HG03159 (cell line): ENCODE data around the gene CAMKMT.
A peak's percentile ranks its signal among the peaks of the same experiment; 100 is the strongest.
"Not testable (repeated sequence)": the region's sequence is repeated elsewhere in the genome, so short reads cannot be mapped to it uniquely, and the experiment has no call there.

Experiments used
- ATAC-seq: cut with Tn5 transposase; IDR thresholded peaks from one replicate; pipeline ENCODE4 v1.9.1; 2021; ENCODE audit warnings: mild to moderate bottlenecking, moderate library complexity; ENCODE audit not compliant: unreplicated experiment

CAMKMT gene

DNA sequence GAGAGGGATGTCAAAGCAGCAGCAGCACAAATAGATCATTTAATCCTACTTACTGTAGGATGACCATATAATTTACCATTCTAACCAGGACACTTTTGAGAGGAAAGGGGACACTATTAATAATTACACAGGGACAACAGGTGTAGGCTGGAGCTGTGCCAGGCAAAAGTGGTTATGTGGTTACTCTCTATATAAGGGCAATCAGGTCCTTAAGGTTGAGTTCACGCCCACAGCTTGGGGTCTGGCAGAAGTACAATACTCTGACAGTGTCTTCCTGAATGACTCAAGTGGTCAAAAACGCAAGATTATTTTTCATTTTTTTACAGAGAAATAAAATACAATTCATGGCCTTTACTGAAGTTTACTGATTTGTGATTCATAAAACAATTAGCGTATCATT, 3.2 kb upstream of the CAMKMT start:
- ATAC-seq: peak; percentile 38

DNA sequence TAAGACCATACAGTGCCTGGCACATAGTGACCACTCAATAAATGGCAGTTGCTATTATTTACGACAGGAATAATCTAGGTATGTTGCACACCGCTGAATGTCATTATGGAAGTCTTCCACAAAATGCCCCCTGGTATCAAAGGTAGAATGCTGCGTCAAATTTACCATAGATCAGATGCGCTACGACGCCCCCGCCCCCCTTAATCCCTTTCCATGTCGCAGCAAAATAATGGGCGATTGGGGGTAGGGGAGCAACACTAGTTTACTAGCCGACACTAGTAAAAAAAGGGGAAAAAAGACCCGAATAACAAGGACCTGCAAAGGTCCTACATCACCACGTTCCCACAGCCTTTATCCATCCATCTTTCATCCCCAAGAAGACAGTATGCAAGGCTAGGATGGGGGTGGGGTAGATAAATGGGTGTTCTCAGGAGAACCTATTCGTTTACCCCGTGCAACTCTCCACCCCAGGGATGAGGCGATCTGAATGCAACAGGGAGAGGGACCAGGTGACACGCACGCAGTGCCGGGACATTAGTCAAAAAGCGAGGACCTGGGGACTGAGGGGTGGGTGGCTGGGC, 908 bp upstream of the CAMKMT start:
- ATAC-seq: no peak

- peak; percentile 20 for ATAC-seq
Observed at GRCh38 chr2:44362207-44363015, 664 bp downstream of the CAMKMT start.

- no peak for ATAC-seq
Observed at GRCh38 chr2:44364604-44365003, 2.9 kb downstream of the CAMKMT start.

- ATAC-seq: no peak
Observed at GRCh38 chr2:44367591-44367990, 5.8 kb downstream of the CAMKMT start.

- no peak for ATAC-seq
Observed at GRCh38 chr2:44369392-44369791, 7.6 kb downstream of the CAMKMT start.

GRCh38 chr2:44371445-44371844, 9.7 kb downstream of the CAMKMT start:
- no peak for ATAC-seq

DNA sequence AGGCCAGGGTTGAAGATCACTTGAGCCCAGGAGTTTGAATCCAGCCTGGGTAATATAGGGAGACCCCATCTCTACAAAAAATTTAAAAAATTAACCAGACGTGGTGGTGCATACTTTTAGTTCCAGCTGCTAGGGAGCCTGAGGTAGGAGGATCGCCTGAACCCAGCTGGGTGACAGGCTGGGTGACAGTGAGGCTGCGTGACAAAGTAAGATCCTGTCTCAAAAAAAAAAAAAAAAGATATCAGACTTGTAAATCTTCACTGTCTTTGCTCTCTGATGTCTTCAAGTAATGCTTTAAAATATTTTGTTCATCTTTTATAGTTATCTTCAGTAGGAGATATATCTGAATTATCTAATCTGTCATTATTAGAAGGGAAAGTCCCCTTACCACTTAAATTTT, 10.5 kb downstream of the CAMKMT start:
- no peak for ATAC-seq

GRCh38 chr2:44377486-44377885, 15.7 kb downstream of the CAMKMT start:
- ATAC-seq: no peak

GRCh38 chr2:44385226-44385625, 23.5 kb downstream of the CAMKMT start:
- ATAC-seq: not testable (repeated sequence)

- no peak for ATAC-seq
Observed at GRCh38 chr2:44388877-44389276, 27.1 kb downstream of the CAMKMT start.

GRCh38 chr2:44389895-44390294, 28.1 kb downstream of the CAMKMT start:
- ATAC-seq: no peak

DNA sequence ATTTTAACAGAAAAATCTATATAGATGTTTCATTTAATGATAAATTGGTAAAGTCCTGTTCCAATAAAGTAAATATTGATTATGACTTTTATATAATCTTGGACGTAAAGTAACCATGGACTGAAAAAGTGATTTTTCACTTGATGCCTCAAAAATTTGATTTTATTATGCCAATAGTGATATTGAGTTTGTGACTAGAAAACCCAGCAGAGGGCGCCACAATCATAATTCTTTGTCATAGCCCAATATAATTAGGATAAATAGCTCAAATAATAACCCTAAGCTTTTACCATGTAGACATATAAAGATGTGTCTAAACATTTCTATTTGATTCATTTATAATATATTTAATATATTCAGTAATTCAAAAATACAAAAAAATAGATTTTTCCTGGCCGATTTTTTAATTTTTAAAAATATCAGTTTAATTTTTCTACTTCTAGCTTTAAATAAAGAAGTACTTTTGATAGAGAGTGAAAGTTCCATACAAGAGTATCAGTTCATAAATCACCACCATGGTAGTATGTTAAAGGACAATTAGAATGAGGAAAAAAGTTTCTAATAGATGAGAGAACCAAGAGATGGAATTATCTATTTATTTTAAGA, 30.7 kb downstream of the CAMKMT start:
- no peak for ATAC-seq

DNA sequence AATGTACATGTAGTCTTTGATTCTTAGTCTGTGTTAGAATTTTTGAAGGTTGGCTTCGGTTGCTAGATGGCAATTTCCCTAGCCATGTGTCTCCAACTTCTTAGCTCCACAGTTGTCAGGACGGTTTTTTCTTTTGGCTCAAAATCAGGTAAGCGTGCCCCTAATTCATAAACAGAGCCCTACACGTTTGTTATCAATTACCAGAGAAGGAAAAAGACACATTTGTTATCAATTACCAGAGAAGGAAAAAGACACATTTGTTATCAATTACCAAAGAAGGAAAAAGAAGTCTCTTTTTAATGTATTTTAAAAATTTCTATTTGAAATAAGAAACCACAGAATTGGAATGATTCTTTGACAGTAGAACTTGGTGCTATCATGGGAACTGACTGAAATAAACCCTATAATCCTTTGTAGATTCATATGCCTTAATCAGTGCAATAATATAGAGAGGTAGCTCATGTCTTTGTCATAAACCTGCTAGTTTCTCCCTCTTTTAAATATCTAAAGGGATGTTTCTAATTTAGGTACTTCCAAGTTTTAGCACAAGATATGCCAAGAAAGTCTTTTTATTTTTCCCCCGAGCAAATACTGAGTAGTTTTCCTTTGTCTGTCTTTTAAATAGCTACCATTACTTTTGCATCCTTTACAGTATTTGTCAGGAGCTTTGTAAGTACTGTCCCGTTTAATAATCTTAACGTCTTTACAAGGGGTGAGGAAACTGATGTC, 35.9 kb downstream of the CAMKMT start:
- no peak for ATAC-seq

DNA sequence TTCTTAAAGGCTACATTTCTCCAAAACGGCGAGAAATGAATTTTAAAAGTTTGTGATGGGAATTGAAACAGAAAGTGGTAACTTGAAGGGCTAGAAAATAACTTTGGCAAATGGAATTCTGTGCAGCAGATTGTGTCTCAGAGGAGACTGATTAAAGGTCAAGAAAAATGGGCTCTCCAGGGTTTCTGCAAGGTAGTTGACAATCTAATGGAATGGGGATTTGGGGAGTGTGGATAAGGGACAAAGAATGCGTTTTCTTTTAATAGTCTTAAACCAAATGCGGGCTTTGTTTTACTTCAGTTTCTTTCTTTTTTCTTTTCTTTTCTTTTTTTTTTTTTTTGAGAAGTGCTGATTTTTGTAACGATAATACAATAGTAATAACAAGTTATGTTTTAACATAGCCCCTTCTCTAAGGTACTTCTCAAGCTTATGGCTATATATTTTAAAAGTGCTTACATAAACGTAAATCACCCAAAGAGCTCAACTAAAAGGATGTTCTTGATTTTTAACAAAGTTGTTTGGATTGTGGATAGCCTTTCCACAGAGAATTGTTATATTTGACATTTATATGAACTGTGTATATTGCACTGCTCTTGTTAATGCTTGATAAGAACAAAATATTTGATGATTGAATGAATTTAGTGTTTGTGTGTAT, 36.6 kb downstream of the CAMKMT start:
- no peak for ATAC-seq

DNA sequence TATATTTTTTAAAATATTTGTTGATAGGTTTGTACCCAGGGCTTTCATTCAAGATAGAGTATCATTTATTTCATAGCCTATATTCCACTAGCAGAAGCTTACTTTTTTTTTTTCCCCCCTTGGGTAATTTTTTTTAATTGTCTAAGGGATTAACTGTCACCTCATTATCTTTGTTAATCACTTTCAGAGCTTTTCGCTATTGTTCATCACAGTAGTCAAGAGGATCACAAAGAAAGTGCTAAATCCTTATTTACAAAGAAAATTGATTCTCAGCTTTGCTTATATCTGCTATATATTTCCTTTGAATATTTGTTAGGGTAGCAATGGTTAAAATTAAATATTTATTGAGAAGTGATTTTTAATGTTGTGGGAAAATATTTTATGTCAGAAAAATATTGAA, 59.0 kb downstream of the CAMKMT start:
- no peak for ATAC-seq

GRCh38 chr2:44424211-44424610, 62.5 kb downstream of the CAMKMT start:
- no peak for ATAC-seq

DNA sequence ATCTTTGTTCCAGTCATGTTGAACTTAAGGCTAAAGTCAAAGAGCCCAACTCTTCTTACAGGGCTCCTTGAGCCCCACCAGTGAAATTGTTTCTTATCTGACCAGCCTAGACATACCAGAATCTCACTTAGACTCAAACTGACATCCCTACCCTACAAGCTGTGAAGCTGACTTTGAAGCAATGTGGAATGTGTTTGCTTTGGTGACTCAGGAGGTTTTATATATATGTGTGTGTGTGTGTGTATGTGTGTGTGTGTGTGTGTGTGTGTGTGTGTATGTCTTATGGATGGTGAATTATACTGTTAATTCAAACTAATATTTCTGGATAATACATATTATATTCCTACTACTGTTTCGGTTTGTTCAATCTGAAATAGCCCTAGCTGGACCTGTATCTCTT, 67.3 kb downstream of the CAMKMT start:
- ATAC-seq: no peak

- ATAC-seq: no peak
Observed at GRCh38 chr2:44430342-44430741, 68.6 kb downstream of the CAMKMT start.

DNA sequence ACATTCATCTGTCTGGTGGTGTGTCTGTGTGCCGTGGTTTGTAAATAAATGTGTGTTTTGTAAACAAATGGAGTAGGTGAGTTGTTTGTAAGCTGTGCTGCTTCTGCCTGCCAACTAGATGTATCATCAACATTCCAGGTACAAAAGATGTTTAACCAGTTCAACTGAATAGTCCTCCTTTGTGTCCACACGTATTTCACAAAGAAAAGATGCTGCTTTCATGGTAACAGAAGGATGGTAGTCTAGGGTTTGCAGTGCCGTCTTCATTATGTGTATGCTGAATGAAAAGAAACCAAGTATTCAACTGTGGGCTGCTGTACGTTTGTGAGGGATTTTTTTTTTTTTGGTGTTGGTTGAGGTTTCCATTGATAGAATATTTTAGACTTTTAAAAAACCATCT, 72.1 kb downstream of the CAMKMT start:
- no peak for ATAC-seq

DNA sequence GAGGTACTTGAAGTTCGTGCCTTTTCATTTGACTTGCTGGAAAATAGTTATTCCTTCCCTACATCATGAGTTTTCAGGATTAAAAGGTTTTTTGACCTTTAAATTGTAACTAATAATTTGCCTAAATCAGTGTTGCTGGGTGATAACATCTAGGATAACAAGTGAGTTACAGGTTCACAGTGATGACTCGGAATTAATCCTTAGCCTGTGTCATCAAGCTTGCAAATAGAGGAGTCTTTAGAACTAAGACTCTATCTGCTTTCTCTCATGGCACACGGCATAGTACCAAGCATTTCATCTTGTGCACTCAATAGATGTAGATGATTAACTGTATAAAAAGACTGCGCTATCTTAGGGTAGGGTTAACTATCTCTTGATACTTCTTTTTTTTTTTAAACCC, 79.5 kb downstream of the CAMKMT start:
- ATAC-seq: no peak
